ENCODE measurements around the gene IKZF2. TPM values are rescaled to one million over a fixed set of nuclear protein-coding genes. Genes with fewer than 3 reads are reported as not detected.

The IKZF2 gene
- total RNA-seq, 1 donor from 2014 or later, result 21.9 TPM

DNA sequence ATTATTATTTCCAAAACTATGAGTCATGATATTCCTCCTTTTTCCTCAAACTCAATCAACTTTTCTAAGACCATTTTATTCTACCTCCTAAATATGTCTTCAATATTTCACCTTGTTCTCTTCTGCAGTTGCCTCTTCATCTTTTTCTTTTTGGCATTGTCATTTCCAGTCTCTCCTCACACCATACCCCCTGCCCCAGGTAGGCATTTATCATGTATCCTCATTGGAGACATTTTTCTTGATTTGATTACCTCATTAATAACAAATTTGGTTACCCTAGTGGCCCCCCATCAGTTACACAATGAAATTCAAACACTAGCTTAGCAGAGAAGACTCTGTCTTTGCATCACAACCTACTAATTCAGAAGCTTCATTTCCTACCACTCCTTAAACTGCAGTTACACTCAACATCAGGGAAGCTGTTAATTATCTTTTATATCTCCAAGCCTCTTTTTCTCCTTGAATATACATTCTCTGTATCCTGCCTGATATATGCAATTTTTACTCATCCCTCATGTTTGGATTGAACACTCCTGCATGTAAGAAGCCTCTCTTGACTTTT is 133.0 kb downstream of the IKZF2 start:
- no peaks in the 10 kb centered on the region for H3K9me3 Mint-ChIP-seq (ENCODE audit: low read depth)
- no peaks in the 10 kb centered on the region for H3K27me3 Mint-ChIP-seq
- peaks cover 7% of the 10 kb centered on the region for H3K36me3 Mint-ChIP-seq (ENCODE audit: insufficient read depth)
- H3K4me3 Mint-ChIP-seq (ENCODE audit: low read depth), result no peak overlapping the region
- TF ChIP-seq, protein P1, sequence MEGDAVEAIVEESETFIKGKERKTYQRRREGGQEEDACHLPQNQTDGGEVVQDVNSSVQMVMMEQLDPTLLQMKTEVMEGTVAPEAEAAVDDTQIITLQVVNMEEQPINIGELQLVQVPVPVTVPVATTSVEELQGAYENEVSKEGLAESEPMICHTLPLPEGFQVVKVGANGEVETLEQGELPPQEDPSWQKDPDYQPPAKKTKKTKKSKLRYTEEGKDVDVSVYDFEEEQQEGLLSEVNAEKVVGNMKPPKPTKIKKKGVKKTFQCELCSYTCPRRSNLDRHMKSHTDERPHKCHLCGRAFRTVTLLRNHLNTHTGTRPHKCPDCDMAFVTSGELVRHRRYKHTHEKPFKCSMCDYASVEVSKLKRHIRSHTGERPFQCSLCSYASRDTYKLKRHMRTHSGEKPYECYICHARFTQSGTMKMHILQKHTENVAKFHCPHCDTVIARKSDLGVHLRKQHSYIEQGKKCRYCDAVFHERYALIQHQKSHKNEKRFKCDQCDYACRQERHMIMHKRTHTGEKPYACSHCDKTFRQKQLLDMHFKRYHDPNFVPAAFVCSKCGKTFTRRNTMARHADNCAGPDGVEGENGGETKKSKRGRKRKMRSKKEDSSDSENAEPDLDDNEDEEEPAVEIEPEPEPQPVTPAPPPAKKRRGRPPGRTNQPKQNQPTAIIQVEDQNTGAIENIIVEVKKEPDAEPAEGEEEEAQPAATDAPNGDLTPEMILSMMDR (IDR thresholded peaks at IDR 0.05; ENCODE audit: unreplicated experiment), result no peak
- H3K27ac Mint-ChIP-seq, result no peak overlapping the region
- DNase-seq (ENCODE audit: low spot score, unreplicated experiment), result no peak
- no peaks in the 10 kb centered on the region for H3K4me1 Mint-ChIP-seq (ENCODE audit: low read depth)

DNA sequence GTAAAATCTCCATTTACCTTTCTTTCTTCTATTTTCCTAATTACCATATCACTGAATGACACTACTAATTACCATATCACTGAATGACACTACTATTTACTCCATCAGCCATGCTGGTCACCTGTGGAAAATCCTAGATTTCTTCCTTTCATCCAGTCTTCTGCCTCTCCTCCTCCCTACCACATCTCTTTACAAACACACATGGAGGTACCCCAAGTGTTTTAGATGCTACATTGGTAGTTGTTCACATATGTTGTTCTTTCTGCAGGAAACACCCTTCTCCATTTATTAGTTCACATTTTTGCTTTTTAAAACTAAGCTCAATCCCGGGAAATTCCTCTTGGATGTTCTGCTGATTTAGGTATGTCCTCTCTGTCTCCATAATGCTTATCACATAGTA is 134.0 kb downstream of the IKZF2 start:
- no peaks in the 10 kb centered on the region for H3K4me1 Mint-ChIP-seq (ENCODE audit: low read depth)
- no peaks in the 10 kb centered on the region for H3K27me3 Mint-ChIP-seq
- TF ChIP-seq, protein P1 (IDR thresholded peaks at IDR 0.05; ENCODE audit: unreplicated experiment), result no peak
- H3K9me3 Mint-ChIP-seq (ENCODE audit: low read depth), result no peaks in the 10 kb centered on the region
- H3K4me3 Mint-ChIP-seq (ENCODE audit: low read depth), result no peak overlapping the region
- no peak for DNase-seq (ENCODE audit: low spot score, unreplicated experiment)
- no peak overlapping the region for H3K27ac Mint-ChIP-seq
- peaks cover 7% of the 10 kb centered on the region for H3K36me3 Mint-ChIP-seq (ENCODE audit: insufficient read depth)

DNA sequence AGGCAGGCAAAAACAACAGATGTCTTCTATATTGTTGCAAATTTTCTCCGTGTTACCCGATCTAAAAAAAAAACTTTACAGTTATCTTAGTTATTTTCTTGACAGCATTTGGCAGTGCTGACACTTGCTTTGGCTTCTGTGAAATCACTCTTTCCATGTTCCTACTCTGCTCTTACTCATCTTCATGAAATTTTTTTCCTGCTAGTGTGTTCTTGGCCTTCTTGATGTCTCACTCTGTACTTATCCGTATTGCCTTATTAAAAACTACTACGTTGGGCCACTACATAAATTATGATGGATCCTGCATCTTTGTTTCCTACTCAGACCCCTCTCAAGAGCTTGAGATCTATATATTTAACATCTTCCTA is 134.4 kb downstream of the IKZF2 start:
- TF ChIP-seq, protein P1 (IDR thresholded peaks at IDR 0.05; ENCODE audit: unreplicated experiment), result no peak
- DNase-seq (ENCODE audit: low spot score, unreplicated experiment), result no peak
- no peak overlapping the region for H3K27ac Mint-ChIP-seq
- peaks cover 7% of the 10 kb centered on the region for H3K36me3 Mint-ChIP-seq (ENCODE audit: insufficient read depth)
- H3K4me1 Mint-ChIP-seq (ENCODE audit: low read depth), result no peaks in the 10 kb centered on the region
- H3K4me3 Mint-ChIP-seq (ENCODE audit: low read depth), result no peak overlapping the region
- H3K9me3 Mint-ChIP-seq (ENCODE audit: low read depth), result no peaks in the 10 kb centered on the region
- H3K27me3 Mint-ChIP-seq, result no peaks in the 10 kb centered on the region

DNA sequence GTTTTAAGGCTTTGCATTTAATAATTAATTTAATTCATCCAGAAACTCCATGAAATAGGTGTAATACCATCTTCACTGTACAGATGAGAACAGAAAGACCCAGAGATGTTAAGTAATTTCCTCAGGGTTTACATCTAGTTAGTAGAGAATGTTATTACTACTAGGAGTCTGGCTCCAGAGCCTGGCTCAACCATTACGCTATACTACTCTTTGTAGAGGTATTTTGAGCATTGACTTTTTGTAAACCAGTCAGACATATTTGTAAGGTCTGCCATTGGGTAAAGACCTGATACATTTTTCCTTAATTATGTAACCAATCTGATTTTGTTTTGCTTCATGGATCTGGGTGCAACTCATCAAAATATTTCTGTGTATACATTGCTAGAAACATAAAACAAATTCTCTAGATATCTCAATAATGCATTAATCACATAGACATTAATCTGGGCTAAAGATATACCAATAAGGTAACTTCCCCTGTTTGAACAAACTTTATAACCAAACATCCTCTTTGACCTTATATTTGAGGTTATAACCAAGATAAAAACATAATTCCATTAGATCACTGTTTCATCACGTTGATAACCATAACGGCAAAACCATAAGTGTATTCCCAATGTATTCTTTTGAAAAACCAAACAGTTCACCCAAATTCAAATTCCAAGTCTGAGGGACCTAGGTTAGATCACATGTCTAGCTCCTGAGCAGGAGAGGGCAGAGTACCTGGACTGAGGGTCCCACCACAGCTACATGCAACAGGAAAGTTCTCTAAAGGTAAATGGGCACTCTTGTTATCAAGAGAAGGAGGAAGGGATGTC is 135.0 kb downstream of the IKZF2 start:
- TF ChIP-seq, protein P1 (IDR thresholded peaks at IDR 0.05; ENCODE audit: unreplicated experiment), result no peak
- DNase-seq (ENCODE audit: low spot score, unreplicated experiment), result no peak
- Mint-ChIP-seq H3K4me3 (ENCODE audit: low read depth) (no peak overlapping the region), H3K9me3 (ENCODE audit: low read depth) (no peaks in the 10 kb centered on the region), H3K27ac (no peak overlapping the region), H3K27me3 (no peaks in the 10 kb centered on the region), H3K4me1 (ENCODE audit: low read depth) (no peaks in the 10 kb centered on the region), H3K36me3 (ENCODE audit: insufficient read depth) (peaks cover 5% of the 10 kb centered on the region)

DNA sequence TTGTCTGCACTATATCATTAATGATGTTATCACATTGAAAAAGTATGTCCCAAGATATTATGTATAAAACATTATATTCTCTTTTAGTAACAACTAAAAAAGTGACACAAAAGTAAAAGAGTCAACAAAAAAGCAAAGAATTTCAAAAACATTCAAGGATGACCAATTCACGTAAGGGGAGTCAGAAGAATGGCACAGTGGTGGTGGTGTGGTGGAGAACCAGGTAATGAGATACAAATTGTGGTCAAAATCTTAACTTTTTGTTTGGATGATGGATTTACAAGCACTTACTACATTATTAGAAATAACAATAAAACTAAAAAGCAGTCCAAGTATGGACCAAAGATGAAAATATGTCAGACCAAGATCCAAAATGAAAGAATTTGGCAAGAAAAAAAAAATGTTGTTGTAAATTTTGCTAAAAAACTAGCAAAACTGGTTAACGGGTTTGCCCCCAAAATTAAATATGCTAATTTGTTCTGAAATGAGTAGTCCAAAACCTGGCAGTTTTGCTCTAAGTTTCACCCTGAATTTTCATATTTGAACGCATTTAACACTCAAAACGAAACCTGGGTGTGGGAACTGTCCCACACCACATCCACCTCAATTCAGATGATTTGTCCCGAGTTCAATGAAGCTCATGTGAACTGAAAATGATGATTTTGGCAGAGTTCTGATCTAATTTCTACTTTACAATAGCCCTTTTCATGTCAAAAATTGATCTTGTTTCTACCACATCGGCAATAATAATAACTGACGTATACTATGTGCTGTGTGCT is 135.8 kb downstream of the IKZF2 start:
- Mint-ChIP-seq H3K4me1 (ENCODE audit: low read depth) (no peaks in the 10 kb centered on the region), H3K27ac (no peak overlapping the region), H3K4me3 (ENCODE audit: low read depth) (no peak overlapping the region), H3K27me3 (no peaks in the 10 kb centered on the region), H3K9me3 (ENCODE audit: low read depth) (no peaks in the 10 kb centered on the region), H3K36me3 (ENCODE audit: insufficient read depth) (peaks cover 4% of the 10 kb centered on the region)
- no peak for DNase-seq (ENCODE audit: low spot score, unreplicated experiment)
- TF ChIP-seq, protein P1 (IDR thresholded peaks at IDR 0.05; ENCODE audit: unreplicated experiment), result no peak
